OCI-LY1 (cell line): ENCODE results near the gene PI4K2B.

Experiments
- CTCF ChIP-seq: fragments of 200-600 bp; sonication (generic), shearing (Covaris generic); IDR thresholded peaks from 2 replicates; pipeline ENCODE4 v1.5.1; 2017; ENCODE audit warnings: mild to moderate bottlenecking, antibody characterized with exemption, low read length, moderate library complexity, mixed read lengths
- EZH2 ChIP-seq: fragments of 200-600 bp; sonication (generic), shearing (Covaris generic); IDR thresholded peaks from 2 replicates; pipeline ENCODE4 v1.8.0; 2017; ENCODE audit warnings: borderline replicate concordance, mixed run types, mild to moderate bottlenecking, antibody characterized with exemption, low read length, moderate library complexity, mixed read lengths

GRCh38 chr4:25308761-25309160 lies 74.9 kb downstream of the PI4K2B start:
- TF ChIP-seq EZH2 (no peak), CTCF (no peak)
